Suppressor macrophage treated with lipopolysaccharide for 1 hour (primary cell): ENCODE results near the gene ACP4.
"Not testable (repeated sequence)": the region's sequence is repeated elsewhere in the genome, so short reads cannot be mapped to it uniquely, and the experiment has no call there.

Source experiments
- DNase-seq, 3 donors: peaks; one replicate each; pipeline ENCODE4 v3.0.0-alpha.2; 2020 to 2022

ACP4 gene

GRCh38 chr19:50798659-50799546 lies 8.7 kb downstream of the ACP4 start:
- no peak for DNase-seq

DNA sequence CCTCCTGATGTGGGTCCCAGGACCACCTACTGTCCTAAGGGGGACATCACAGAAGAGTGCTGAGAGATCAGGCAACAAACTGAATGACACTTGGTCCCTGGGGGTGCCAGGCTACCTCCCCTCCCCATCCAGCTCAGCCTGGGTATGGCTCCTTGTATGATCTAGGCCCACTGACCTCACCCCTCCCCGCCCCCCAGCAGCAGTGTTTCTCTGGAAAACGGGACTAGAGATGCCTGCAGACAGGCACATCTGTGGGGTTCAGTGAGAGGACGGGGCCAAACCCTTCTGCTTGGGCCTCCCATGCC lies 9.3 kb downstream of the ACP4 start:
- no peak for DNase-seq

DNA sequence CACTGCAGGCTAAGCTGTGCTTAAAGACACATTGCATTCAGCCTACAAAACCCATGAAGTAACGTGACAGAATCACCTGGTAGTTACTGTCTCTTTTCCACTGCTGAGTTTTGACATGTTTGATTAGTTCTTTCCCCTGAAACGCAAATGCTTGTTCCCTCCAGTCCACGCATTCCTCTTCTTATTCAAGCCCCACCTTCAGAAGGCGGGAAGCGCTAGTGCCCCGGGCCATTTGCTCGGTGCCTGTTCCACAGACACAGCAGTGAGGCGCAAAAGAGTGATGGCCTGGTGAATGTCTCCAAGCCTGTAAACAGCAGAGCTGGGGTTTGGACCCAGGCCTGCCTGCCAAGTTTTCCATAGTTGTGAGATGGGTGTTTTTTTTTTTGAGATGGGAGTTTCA lies 10.9 kb downstream of the ACP4 start:
- DNase-seq: no peak

- DNase-seq: peak; percentile 27 to 45 (median 35)
Observed at GRCh38 chr19:50803633-50804419, 13.6 kb downstream of the ACP4 start.

DNA sequence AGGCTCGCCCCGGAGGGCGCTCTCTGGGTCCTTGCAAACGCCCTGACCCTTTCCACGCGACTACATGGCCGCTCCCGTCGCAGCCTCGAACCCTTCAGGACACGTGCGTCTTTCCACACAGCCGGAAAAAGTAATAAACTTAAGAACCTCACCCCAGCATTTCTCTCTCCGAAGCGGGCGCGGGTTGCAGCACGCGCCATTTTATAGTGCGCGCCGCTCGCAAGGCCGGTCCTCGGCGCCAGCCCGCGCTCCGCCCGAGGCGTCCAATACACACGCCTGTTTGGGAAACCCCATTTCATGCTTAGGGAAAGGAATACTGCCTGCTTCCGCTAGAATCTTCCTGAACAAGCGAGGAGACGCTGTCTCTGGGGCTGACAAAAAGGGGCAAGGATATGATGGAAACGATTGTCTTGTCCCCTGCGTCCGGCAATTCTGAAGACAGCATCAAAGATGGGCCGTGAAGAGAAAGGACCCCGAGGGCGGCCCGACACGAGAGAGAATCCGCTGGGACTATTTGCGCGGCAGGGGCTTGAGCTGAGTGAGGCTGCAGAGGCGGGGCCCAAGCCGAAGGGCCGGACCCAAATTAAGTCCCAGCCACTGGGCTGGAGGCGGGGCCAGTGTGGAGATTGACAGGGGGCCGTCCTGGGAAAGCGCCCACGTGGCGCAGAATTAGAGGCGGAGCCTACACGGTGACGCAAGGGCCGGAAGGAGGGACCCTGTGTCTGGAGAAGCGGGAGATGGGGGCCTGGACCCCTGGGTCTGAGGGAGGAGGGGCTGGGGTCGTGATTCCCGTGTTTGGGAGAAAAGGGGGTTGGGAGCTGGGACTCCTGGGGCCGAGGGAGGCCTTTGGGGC lies 14.4 kb downstream of the ACP4 start:
- peak; percentile 99 for DNase-seq

- DNase-seq: no peak
Observed at GRCh38 chr19:50808856-50809255, 18.6 kb downstream of the ACP4 start.

- DNase-seq: not testable (repeated sequence)
Observed at GRCh38 chr19:50811622-50812238, 21.5 kb downstream of the ACP4 start.

DNA sequence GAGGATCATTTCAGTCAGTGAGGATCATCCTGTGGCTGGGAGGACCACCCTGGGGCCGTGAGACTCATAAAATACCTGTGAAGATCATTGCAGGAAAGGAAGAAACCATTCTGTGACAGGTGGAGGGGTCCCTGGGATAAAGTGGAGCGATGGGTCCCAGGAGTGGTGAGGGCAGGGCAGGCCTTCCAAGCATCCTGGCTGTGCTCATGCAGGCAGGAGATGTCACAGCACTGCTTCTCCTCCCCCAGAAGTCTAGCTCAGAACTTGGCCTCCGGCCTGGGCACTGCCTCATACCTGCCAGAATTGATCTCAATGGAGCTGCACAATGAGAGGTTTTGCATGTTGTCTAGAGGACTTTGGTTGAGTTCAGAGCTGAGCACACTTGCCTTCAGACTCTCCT lies 22.3 kb downstream of the ACP4 start:
- DNase-seq: no peak

DNA sequence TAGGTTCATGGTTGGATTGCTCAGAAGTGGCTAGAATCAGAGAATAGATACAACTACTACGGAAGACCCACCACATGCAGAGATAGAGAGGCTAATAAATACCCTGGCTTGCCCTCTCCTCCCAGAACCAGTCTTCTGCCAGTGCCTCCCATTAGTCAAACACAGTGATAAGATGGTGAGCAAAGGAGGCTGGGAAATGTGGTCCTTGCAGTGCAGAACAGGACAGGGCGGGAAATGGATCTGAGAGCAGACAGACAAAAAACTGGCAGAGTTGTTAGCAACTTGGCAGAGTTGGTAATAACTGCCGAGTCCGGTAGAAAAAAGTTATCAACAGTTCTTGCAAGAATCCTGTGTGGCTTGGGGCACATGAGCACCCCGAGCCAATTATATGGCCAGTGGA lies 24.7 kb downstream of the ACP4 start:
- DNase-seq: no peak

DNA sequence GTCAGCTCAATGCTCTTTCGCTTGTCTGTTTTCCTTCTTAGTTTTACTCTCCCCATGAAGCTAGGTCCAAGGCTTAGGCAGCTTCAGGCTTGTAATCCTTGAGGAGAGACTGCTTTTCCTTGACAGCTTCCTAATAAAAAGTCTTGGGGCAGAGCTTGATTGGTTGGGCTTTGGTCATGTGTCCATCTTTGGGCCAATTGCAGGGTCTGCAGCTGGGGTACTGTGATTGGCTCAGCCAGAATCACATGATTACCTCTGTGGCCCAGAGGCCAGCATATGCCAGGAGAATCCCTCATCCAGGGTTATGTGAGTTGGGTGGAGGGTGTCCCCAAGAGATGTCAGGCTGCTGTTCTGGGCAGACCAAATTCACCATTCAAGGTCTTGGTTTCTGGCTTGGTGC lies 25.2 kb downstream of the ACP4 start:
- no peak for DNase-seq

DNA sequence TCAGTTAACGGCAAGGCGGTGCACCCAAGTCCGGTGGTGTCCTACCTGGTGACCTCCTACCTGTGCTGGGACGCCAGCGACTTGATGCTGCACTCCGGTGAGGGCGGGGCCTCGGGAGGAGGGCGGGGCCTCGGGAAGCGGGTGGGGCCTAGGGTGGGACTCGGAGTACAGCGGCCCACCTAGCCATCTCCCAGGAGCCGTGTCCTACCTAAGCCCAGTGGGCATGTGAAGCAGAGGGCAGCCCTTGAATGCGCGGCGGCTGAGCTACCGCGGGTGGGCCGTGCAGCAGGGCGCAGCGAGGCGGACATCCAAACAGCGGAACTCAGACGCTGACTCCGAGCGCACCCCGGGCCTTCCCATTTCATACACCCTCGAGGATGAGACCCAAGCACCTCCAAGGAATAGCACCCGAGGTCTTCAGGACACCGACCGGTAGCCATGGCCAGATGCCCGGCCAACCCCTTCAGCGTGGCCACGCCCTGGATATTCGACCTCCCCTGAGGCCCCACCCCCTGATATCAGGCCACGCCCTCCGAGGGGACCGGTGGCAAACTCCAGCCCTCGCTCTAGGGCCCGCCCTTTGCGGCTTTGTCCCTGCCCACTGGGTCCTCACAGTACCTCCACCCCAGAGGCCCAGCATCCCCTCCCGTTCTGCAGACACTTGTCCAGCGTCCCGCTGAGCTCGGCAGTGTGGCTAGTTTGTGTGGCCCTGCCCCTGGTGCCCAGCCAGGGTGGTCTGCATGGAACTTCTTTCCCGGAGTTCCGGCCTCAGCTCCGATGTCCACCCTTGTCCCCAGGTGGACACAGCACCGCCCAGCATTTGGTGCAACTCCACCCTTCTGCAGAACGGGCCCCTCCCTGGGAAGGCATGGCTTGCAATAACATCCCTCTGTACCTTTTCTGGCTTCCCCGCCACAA lies 28.0 kb downstream of the ACP4 start:
- peak; percentile 59 to 75 (median 59) for DNase-seq

GRCh38 chr19:50818859-50819472 lies 28.8 kb downstream of the ACP4 start:
- DNase-seq: no peak

- no peak for DNase-seq
Observed at GRCh38 chr19:50819636-50820035, 29.4 kb downstream of the ACP4 start.

DNA sequence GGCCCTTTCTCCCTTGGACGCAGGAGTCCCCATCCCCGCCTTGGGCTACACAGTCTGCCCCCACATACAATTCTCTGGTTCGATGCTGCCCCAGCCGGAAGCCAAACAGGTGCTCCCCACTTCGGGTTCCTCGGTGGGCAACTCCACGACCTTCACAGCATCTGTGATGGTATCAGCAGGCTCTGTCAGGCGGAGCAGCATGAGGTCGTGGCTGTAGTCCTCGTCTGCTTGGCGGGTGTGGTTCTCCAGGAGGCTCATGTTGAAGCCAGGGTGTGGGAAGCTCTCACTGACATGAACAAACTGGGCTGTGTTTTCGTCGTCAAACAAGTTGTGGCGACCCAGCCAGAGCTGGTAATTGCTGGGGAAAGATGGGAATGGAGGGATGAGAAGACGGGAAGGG lies 29.9 kb downstream of the ACP4 start:
- DNase-seq: no peak

DNA sequence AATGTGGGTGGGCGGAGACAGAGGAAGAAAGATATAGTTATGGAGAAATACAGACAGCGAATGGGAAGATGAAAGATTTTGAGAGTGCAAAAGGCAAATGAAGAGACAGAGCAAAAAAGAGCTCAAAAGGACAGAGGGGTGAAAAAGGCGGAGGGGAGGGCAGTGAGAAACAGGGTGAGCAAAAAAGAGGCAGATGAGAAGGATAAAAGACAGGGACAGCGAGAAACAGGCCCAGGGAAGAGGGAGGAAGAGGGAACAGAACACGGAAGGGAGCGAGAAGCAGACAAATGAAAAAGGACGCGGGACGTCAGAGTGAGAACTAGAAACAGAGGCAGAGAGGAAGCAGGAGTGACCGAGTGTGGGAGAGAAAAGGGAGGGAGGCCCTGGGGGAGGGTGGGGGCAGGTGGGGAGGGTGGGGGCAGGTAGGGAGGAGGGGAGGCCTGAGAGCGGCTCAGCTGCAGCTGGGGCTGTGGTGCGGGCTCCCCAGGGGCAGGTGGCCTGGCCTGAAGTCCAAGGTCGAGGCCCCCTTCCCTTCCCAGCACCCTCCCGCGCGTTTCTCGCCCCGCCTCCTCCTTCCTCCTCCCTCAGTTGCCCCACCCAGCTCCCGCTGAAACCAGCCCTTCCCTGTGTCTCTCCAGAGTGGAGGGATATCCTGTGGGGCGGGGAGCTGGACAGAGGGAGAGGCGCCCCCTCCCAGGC lies 30.5 kb downstream of the ACP4 start:
- no peak for DNase-seq

- DNase-seq: no peak
Observed at GRCh38 chr19:50821248-50821612, 31.0 kb downstream of the ACP4 start.

GRCh38 chr19:50821622-50822021 lies 31.4 kb downstream of the ACP4 start:
- DNase-seq: no peak

DNA sequence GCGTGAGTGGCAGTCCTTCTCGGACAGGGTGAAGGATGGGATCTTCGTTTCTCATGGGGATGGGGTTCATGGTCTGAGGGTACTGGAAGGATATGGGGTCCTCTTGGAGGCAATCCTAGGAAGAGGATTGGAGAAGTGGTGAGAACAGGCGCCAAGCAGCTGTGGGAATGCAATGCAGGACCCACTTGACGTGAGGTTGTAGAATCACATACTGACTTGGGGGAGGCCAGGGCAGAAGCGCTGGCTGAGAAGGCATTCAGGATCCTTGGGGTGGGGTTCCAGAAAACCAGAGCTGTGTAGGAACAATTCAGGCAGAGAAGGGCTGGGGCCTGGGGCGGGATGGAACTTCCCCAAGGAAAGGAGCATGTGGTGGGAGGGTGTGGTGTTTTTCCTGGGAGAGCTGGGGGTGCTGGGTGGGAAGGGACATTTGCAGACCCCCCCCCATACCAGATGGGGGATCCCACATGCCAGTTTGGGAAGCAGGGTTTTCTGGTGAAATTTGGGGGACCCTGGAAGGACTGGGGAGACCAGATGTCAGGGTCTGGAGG lies 32.5 kb downstream of the ACP4 start:
- DNase-seq: no peak

DNA sequence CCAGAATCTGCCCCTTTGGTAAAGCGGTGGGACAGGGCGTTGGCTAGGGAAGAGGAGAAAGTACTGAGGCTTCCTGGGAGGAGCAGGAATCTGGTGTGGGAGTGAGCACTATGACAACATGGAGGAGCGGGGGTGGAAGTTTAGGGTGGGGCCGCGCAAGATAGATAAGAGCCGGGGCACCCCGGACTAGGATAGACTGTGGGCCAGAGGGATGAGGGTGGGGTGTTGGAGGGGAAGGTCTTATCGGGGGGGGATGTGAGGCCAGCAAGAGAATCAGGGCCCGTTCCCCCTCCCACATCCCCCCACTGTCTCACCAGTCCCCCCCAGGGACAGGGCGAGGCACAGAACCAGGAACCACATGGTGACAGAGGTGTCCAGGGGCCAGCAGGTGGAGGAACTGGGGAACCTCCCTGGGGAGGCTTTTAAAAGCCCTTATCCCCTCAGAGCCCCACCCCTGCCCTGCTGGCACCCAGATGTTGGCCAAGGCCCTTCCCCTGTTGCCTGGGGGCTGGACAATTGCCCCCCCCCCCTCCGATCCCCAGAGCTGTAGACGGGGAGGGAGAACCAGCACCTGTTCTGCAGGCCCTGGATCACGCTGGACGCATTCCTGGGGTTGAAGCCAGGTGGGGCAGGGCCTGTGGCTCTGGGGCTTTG lies 33.3 kb downstream of the ACP4 start, which contains the start of gene KLK1:
Gene KLK1 (minus strand): TSS at position 399 of the 654 bp plus-strand sequence. CDS start 39 bp downstream, at position 360.
- DNase-seq: no peak
